Measurements from ENCODE around the gene JMJD4.

JMJD4 gene, protein sequence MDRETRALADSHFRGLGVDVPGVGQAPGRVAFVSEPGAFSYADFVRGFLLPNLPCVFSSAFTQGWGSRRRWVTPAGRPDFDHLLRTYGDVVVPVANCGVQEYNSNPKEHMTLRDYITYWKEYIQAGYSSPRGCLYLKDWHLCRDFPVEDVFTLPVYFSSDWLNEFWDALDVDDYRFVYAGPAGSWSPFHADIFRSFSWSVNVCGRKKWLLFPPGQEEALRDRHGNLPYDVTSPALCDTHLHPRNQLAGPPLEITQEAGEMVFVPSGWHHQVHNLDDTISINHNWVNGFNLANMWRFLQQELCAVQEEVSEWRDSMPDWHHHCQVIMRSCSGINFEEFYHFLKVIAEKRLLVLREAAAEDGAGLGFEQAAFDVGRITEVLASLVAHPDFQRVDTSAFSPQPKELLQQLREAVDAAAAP

DNA sequence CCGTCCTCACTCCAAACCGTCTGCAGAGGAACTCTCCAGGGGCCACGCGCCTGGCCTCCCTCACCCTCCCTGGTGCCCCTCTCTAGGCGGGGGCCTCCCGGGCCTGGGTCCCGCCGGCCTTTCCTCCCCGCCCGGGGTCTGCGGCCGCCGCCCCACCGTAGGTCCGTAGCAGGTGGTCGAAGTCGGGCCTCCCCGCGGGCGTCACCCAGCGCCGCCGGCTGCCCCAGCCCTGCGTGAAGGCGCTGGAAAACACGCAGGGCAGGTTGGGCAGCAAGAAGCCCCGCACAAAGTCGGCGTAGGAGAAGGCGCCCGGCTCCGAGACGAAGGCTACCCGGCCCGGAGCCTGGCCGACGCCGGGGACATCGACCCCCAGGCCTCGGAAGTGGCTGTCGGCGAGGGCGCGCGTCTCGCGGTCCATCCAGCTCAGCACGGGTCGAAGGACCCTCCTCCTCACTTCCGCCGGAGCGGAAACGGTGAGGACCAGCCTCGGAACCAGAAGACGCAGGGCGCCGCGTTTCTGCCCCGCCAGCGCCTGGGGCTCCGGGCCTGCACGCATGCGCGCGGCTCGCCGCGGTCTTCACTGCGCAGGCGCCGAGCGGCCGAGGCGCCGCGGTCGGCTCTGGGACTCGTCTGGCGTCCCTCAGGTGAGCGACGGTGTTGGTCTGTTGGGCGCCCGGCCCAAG lies at the start of gene JMJD4, which contains the start of gene SNAP47:
JMJD4 (minus strand) TSS at position 447 of the 683 bp plus-strand sequence; CDS start at position 418, 29 bp downstream.
SNAP47 (plus strand) TSS at position 580 of the 683 bp plus-strand sequence. CDS start 12,302 bp downstream, outside the sequence.
- FAIRE-seq, result no peak

DNA sequence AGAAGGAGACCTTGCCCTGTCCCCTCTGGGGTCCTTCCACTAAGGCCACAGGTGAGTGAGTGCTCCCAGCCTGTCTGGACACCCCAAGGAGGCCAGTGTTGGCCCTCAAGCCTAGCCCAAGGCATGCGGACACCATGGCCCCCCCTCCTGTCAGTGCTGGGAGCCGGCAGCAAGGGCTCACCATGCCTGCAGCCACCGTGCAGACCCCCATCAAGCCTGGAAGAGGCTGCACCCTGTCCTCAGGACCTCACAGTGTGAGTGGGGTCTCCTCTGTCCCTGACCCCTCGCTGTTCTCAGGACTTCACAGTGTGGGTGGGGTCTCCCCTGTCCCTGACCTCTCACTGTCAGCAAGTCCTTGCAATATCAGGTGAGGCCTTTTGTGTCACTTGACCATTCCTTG lies 47.1 kb upstream of the JMJD4 start:
- no peak for FAIRE-seq

DNA sequence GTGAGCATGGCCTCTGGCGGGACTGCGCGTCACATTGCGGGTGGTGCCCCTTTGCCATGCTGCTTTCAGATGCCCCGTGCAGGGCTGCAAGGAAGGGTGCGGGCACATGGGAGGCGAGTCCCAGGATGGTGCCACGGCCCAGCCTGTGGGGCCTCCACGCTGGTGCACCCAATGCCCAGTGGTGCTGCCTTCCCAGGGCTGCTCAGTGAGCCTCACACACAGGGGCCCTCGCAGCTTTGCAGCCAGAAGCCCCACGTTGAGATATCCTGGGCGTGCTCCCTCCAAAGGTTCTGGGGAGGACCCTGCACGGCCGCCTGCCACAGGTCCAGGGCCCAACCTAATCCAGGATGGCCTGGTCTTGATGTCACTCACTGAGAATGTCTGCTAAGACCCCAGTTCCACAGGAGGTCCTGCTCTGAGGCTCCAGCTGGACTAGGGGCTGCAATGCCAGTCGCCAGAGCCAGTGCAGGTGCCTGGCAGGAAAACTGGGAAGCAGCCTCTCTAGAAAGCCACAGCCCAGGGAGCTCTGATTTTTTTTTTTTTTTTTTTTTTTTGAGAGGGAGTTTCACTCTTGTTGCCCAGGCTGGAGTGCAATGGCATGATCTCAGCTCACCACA lies 46.3 kb upstream of the JMJD4 start:
- no peak for FAIRE-seq

DNA sequence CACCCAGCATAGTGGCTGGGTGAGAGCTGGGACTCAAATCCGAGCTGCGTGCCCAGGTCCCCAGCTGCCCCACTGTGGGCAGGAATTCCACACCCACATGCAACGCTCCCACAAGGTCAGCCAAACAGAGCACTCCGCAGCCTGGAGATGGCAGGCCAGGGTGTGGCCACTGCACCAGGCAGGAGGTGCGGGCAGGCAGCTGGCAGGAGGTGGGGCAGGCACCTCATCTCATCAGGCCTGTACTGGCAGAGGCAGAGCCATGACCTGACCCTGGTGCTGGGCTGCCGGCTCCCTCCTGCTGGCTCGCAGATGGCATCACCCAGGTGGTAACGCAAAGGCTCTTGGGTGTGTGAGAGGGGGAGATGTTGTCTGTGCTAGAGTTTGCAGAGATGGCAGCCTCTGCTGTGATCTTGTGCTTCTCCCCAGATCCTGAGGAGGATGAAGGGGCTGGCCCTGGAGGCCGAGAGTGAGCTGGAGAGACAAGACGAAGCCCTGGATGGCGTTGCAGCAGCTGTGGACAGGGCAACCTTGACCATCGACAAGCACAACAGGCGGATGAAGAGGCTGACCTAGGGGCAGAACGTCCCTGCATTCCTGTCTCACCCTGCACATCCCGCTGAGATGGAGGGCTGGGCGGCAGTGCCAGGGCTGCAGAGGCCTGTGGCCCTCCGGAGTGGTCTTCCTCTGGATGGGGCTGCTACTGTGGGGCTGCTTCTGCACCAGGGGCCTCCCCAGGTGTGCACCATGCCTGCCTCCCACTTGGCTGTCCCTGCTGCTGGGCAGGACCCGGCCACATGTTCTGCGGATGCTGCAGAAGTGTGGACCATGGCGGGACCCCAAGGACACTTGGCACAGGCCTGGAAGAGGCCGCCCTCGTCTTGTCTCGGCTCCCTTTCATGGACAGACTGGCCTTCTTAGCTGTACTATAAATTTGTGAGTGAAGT lies 45.3 kb upstream of the JMJD4 start:
- FAIRE-seq, result no peak

DNA sequence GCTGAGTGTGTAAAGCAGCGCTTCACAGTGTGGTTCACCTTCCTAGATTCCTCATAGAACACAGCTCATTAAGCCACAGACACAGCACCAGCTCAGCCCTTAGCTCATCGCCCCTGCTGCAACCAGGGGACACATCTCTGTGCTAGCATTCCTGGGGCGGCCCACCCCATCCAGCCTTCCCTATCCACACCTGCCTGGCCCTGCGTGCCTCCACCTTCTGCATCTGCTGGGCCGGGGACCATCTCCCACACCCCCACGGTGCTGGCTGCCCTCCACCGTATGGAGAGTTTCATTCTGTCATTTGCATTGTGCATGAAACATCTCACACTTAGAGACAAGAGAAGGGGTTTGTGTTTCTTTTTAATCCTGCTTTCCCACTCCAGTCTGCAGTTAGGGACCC lies 44.6 kb upstream of the JMJD4 start:
- FAIRE-seq, result no peak

DNA sequence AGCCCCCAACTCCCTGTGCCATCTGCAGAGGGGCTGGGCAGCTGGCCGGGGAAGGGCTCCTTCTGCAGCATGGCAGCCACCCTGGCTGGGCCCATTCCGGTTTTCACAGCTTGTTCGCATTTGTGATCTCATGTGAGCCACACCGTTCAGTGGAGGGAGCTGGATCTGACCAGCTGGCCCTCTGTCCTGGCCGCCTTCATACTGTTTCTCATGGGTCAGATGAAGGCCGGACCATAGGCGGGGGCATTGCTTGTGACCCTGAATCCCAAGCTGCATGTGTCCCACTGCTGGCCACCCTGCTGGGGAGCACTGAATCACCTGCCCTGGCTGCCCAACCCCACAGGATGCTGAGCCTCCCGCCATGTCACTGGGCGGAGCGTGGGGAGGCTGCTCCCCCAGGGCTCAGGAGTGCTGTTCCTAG lies 43.9 kb upstream of the JMJD4 start:
- FAIRE-seq, result no peak

DNA sequence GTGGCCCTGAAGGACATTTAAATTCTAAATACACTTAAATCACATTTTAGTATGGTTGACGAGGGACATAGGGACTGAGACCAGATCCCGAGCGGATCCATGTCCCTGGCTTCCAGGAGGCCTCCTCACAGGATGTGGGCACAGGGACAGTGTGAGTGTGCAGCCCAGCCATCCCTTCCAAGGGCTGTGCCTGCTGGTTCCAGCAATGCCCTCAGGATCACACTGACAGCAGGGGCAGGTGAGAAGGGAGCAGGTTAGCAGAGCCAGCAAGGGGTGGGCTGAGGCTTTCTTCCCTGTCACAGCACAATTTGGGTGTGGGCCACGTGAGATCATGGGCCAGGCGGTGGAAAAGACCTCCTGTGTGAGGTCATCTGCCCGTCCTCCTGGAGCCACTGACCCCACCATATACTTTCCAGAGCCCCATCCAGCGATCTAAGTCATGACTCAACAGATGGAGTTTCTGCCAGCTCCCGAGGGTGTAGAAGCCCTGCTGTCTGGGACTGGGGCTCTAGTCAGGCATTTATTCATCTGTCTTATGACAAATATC lies 43.4 kb upstream of the JMJD4 start:
- no peak for FAIRE-seq

DNA sequence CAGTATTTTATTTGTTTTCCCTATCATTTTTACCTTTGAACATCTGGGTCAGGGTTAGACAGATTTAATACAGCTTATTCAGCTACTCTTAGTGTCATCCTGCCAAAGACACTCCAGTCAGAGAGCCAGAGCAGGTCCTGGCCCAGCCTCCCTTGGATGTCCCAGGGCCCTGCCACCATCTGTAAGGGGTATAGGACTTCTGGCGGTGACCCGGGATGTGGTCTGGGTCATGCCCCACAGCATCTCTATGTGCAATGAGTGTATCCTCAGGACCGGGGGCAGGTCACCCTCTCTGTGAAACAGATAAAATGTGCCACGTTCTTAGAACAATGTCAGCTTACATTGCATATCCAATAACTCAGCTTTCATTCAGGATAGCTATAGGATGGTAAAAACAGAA lies 42.5 kb upstream of the JMJD4 start:
- FAIRE-seq, result no peak

DNA sequence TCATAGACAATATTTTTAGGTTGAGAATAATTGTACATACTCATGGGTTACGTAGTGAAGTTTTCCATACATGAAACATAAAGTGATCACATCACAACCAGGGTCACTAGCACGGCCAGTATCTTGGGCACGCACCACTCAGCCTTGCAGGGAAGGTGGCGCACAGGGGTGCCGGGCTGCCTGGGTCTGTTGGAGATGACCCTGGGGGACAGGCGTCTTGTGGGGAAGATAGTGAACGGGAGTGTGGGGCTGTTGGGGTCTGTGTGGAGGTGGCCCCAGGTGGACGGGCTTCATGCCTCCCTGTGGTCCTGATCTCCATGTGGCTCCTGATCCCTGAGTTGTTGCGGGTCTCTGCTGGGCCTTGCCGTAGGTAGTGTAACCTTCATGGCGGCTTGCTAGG lies 42.1 kb upstream of the JMJD4 start:
- no peak for FAIRE-seq

DNA sequence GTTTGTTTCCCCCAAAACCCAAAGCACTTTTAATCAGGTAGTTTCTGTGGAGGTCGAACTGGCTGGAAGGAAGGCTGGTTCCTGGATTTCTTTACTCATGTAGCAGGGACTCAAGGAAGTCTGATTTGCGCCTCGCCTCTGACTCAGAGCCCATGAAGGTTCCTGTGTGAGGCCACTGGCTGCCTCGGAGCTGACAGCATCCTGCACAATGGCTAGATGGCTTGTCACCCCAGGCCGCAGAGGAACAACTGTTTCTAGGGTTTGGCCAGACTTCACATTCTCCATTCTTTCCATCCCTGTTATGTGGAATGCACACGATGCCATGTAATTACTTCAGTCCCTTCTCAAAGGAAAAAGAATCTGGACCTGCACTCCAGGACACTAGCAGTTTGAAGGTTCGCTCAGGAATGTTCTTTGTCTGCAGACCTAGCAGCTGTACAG lies 41.2 kb upstream of the JMJD4 start:
- FAIRE-seq, result no peak

DNA sequence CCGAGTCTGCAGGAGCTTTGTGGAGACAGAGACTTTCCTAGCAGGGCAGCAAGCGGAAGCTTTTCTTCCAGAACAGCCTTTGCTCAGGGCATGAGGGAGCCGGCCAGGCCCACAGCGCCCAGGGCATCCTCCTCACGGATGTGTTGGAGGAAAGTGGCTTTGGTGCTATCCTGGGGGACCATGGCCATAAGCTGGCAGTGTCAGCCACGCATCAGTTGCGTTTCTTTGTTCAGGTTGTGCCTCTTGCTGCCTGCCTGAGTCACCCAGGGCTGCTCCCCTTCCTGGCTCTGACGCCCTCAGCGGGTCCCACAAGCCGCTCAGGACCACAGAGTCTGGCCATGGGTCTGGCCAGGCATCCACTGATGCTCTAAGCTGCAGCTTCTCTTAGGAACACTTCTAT lies 40.7 kb upstream of the JMJD4 start:
- no peak for FAIRE-seq

DNA sequence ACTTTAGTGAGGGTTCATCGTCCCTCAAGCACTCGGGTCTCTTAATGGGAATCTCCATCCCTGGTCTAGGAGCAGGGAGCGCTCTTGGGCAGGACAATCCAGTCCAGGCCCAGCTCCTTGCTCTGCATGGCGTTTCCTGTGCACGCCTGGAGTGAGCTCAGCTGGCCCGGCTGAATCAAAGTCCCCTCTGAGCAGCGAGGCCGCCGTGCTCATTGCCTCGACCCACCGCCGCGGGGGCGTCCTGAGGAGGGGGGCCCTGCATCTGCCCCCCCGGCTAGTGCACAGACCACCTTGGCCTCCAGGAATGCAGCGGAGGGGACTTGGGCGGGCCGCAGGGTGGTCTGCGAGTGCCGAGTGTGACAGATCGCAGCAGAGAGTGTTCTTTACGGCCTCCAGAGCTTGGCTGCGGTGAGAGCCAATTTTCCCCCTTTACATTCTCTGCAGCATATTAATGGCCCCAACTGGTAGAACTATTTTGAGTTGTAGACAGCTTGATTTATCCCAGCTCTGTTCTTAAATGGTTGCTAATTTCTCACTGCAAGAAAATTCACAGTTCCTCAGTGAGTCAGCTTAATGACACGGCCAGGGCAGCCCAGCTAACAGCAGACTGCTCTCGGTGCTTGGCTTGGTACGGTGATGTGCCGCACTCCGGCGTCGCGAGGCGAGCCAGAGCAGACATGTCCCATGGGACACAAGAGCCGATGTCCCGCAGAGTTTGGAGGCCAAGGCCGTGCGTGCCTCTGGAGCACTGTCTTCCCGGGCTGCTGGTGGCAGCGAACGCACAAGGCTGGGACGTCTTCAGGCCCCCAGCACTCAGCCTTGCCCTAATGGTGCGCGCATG lies 39.9 kb upstream of the JMJD4 start:
- no peak for FAIRE-seq

DNA sequence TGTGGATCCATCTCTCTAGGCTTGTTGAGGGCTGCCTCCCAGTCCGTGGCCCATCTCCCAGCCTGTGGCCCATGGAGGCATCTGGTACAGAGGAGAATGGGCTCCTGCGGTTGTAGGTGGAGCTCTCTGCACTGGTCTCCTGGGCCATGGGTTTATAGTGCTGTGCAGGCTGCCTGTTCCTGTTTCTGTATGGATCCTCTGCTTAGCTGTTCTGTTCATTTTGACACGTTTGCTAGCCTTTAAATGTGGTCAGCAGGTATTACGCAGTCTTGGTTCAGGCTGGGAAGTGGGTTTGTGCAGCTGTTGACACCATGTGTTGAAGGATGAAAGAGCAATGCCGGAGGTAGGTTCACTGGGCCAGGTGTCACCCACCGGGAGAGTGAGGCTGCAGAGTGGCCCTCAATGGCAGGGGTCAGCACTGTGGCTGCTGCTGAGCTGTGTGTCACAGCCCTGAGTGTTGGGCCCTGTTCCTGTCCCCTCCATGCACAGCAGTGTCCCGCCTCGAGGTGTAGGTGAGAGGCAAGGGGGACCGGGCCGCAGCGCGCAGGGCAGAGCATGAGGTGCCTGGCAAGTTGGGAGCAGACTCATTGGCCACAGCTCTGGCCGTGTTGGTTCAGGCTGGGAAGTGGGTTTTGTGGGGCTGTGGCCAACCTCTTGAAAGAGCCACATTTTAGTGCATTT lies 39.1 kb upstream of the JMJD4 start:
- FAIRE-seq, result no peak

DNA sequence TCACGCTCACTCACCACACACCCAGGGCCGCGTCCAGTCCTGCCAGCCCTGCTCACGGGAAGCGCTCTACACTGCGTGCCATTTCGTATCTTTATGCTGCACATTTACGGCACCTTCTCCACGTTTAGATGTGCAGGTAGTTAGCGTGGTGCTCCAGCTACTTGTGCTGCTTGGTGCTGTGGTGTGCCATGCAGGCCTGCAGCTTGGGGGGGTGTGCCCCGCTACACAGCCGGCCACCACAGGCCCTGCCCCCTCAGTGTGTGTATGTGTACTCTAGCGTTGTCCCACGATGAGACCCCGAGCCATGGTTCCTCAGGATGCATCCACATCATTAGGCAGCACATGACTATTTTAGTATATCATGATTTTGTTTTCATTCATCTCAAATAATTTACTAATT lies 38.5 kb upstream of the JMJD4 start:
- no peak for FAIRE-seq

DNA sequence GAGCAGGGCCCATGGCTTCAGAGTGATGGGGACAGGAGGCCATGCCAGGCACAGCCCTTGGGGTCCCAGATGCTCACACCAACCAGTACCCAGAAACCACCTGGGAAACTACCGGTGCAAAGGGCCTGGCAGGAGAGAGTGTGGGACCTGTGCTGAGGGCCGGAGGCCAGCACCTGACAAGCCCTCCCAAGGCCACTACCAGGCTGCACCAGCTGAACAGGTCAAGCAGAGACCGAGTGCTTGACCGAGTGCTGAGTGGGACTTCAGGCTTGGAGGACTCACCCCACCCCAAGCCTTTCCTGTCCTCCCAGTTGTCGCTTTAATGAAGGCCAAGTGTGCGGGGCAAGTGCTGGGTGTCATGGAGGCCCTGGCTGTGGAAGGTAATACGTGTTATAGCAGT lies 36.7 kb upstream of the JMJD4 start:
- no peak for FAIRE-seq

DNA sequence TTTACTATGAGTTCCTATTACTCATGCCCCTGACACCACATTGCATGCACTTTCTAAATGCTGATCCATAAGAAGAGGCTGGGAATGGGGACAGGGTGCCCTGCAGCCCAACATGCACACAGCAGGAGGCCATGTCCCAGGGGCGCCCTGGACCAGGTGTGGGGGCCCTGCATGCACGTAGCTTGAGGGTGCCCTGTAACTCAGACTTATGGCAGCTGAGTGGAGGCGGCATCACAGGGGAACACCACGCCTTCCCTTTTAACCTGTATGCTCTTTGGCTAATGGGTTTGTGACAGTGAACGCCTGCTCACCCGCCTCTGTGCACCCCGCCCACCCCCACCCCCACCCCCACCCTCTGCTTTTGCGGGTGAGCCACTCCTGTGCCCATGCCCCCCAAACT lies 36.2 kb upstream of the JMJD4 start:
- FAIRE-seq, result no peak

DNA sequence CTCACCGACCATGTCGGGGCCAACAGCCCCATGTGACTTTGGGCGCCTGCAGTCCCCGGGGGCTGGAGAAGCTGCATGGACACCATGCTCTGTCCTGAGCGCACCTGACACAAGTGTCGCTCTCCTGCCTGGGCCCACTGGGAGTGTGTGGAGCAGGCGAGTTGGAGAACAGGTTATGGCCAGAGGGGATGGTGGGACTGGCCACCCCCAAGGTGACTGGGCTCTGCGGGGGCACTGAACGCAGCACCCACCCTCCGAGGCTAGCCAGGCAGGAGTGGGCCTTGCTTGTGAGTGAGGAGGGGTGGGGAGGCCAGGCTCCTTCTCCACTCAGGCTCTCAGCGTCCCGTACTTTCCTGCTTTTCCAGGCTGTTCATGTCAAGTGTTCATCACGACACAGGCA lies 35.7 kb upstream of the JMJD4 start:
- no peak for FAIRE-seq

DNA sequence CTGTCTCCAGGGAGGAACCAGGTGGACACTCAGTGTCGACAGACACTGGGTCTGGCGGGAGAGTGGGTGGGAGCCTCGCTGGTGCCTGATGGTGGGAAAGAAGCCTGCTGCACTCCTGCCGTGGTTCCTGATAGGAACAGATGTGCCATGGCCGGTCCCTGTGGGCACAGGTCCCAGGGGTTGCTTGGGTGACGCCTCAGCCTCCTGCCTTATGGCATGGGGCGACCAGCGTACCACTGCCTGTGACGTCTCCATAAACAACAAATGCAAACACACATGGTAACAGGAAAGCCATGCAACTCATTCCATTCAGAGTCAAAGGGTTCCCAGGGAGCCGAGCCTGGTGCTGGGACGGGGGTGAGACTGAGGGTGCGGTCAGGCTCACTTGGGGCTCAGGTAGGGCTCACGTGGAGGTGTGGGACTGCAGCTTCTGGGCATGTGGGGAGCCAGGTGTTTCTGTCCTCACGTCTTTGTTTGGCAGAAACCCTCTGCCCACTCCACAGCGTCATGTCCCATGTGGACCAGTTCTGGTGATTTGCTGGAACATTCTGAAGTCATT lies 34.9 kb upstream of the JMJD4 start:
- no peak for FAIRE-seq

DNA sequence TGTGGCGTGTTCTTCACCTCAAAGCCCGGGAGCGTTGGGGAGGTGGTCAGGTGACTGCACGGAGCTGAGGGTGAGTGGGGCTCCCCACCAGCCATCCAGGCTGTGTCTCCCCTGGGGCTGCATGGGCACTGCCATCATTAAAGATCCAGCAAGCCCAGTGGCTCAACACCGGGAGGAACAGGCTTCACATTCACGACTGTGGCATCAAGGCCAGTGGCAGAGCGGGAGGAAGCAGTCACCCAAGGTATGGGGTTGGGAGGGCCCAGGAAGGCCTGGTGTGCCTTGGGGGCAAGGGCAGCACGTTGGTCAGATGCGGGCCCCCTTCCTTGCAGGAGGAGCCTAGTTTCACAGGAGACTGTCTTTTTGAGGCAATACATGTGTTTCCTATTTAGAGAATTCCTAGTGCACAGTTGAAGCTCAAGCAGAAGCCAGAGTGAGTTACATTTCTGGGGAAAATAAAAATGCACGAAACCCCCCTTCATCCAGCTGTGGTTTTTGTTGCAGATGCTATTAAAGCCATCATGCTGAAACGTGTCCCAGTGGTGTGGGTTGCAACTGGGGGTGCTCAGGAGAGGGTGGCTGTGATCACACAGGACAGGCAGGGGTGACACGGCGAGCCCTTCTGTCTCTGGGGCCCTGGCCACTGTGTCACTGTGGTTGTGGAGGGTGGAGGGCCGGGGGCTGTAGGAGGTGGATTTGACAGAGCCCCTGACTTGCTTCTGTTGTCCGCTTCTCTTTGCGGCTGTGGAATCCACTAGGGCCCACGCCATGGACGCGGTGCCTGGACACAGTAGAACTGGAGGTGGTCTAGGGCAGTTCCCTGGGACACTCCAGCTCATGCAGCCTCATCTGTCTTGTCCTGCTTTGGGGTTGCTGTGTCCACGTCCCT lies 34.2 kb upstream of the JMJD4 start:
- FAIRE-seq, result no peak

All from G401.6 (cell line).